ENCODE results near the gene ARHGAP28. TPM values are rescaled to one million over a fixed set of nuclear protein-coding genes. Genes with fewer than 3 reads are reported as not detected.

ARHGAP28 gene
- total RNA-seq, 1 experiment from 2014 or later, result 9.2 TPM

DNA sequence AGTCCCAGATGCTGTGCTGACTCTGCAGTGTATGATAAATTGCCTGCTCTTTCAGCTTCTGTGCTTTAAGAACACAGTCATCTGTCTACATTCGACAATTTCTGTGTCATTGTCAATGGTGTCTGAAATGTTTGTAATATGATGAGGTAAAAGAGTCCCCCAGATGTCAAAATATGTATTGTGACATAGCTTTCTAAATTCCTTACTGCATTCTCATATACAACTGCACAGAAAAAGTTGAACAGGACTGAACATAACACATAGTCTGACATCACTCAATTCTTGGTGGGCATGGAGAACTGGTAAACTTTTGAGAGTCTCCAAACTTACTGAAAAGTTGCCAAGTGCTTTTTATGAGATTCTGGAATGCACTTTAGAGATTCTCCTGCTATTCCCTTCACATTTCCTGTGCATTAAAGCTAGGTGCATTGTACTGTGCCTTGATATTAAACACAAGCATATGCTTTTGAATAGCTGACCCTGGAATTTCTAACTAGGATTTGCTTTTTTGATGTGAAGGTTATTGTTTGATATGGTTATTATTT, 48.1 kb upstream of the ARHGAP28 start:
- WGBS (ENCODE audit: extremely low coverage, insufficient read length, low lambda C conversion rate), result no CpG with 5 or more reads among the region's 1 CpG
- Mint-ChIP-seq H3K27me3 (ENCODE audit: low read depth) (no peaks in the 10 kb centered on the region), H3K9me3 (no peaks in the 10 kb centered on the region), H3K4me1 (peaks cover 10 to 17% of the 10 kb centered on the region in 2 experiments), H3K27ac (no peak overlapping the region), H3K36me3 (ENCODE audit: insufficient read depth in 1 of 3, low read depth in 3 of 3) (no peaks in the 10 kb centered on the region), H3K4me3 (no peak overlapping the region)
- no peak overlapping the region for H3K23ac ChIP-seq (ENCODE audit: insufficient read length, low read depth, low read length)
- H4K91ac ChIP-seq (ENCODE audit: insufficient read length, low read depth, low read length), result no peak overlapping the region
- H3K4me2 ChIP-seq (ENCODE audit: insufficient read depth, insufficient read length, low read length), result no peak overlapping the region
- no peaks in the 10 kb centered on the region for H3K9me3 ChIP-seq (ENCODE audit: control insufficient read depth, low read depth, low read length)
- no peaks in the 10 kb centered on the region for H3K23me2 ChIP-seq (ENCODE audit: insufficient read length, low read depth, low read length, poor library complexity, severe bottlenecking)
- no peak overlapping the region for H3K56ac ChIP-seq (ENCODE audit: insufficient read length, low read depth, low read length)
- no peak overlapping the region for H3K27ac ChIP-seq (ENCODE audit: insufficient read length, low read depth, low read length)
- H3K27me3 ChIP-seq (ENCODE audit: insufficient read depth, low read length), result no peaks in the 10 kb centered on the region
- H4K20me1 ChIP-seq (ENCODE audit: control insufficient read depth, insufficient read depth, insufficient read length), result no peaks in the 10 kb centered on the region
- no peaks in the 10 kb centered on the region for H3K79me2 ChIP-seq (ENCODE audit: insufficient read depth, low read length)
- no peak overlapping the region for H3K14ac ChIP-seq (ENCODE audit: insufficient read depth, low read length)
- no peak overlapping the region for H2BK5ac ChIP-seq (ENCODE audit: insufficient read length, low read length)
- no peaks in the 10 kb centered on the region for H3K79me1 ChIP-seq (ENCODE audit: insufficient read depth, low read depth, low read length, poor library complexity, severe bottlenecking)
- no peak overlapping the region for H3T11ph ChIP-seq (ENCODE audit: low read length)
- H2BK12ac ChIP-seq (ENCODE audit: insufficient read length, low read depth, low read length), result no peak overlapping the region
- no peak overlapping the region for H3K9ac ChIP-seq (ENCODE audit: extremely low read depth, insufficient read length, low read length)
- peaks cover 2% of the 10 kb centered on the region for H3K4me1 ChIP-seq (ENCODE audit: insufficient read depth, low read length)
- no peak overlapping the region for H3K18ac ChIP-seq (ENCODE audit: insufficient read length, low read depth, low read length)
- H4K8ac ChIP-seq (replicated peaks; ENCODE audit: insufficient read length, low read depth, low read length), result no peak overlapping the region
- no peak overlapping the region for H2BK120ac ChIP-seq (ENCODE audit: low read depth, low read length, poor library complexity, severe bottlenecking)
- DNase-seq, result no peak
- no peak overlapping the region for H4K5ac ChIP-seq (ENCODE audit: insufficient read length, low read depth, low read length)
- no peak overlapping the region for H3K4ac ChIP-seq (ENCODE audit: low read depth, low read length)
- TF ChIP-seq, protein P1, sequence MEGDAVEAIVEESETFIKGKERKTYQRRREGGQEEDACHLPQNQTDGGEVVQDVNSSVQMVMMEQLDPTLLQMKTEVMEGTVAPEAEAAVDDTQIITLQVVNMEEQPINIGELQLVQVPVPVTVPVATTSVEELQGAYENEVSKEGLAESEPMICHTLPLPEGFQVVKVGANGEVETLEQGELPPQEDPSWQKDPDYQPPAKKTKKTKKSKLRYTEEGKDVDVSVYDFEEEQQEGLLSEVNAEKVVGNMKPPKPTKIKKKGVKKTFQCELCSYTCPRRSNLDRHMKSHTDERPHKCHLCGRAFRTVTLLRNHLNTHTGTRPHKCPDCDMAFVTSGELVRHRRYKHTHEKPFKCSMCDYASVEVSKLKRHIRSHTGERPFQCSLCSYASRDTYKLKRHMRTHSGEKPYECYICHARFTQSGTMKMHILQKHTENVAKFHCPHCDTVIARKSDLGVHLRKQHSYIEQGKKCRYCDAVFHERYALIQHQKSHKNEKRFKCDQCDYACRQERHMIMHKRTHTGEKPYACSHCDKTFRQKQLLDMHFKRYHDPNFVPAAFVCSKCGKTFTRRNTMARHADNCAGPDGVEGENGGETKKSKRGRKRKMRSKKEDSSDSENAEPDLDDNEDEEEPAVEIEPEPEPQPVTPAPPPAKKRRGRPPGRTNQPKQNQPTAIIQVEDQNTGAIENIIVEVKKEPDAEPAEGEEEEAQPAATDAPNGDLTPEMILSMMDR (conservative IDR thresholded peaks at IDR 0.05), result no peak
- no peak overlapping the region for H2BK15ac ChIP-seq (ENCODE audit: low read depth, low read length)
- no peak overlapping the region for H2AK5ac ChIP-seq (ENCODE audit: insufficient read length, low read length)
- H2BK20ac ChIP-seq (ENCODE audit: low read depth, low read length, poor library complexity, severe bottlenecking), result no peak overlapping the region
- H2AFZ ChIP-seq (ENCODE audit: low read length), result no peak overlapping the region
